A549 (cell line): Measurements from ENCODE around the gene TEX264.

Experiments
- BHLHE40 ChIP-seq: IDR thresholded peaks from 2 replicates; pipeline ENCODE4 v1.6.1; 2012; ENCODE audit warnings: low read depth, low read length, inconsistent platforms
- CHD4 ChIP-seq: fragments of 200-600 bp; sonication (generic); IDR thresholded peaks from 2 replicates; pipeline ENCODE4 v1.6.1; 2016; ENCODE audit warnings: antibody characterized with exemption, mild to moderate bottlenecking, borderline replicate concordance
- CTCF ChIP-seq: fragments of >200 bp; sonication (Bioruptor Twin); formaldehyde crosslinking; IDR thresholded peaks from 3 replicates; pipeline ENCODE4 v1.5.1; 2016
- HMGXB4 ChIP-seq: fragments of 250-450 bp; sonication (Bioruptor Pico); IDR thresholded peaks from 2 replicates; pipeline ENCODE4 v1.5.0; 2021; ENCODE audit warnings: mild to moderate bottlenecking, moderate library complexity, borderline replicate concordance
- JUN ChIP-seq, 2 experiments: fragments of >200 bp; sonication (Bioruptor Twin); formaldehyde crosslinking; IDR thresholded peaks; 2 replicates in 1 of 2; 3 replicates in 1 of 2; pipeline ENCODE4 v1.6.1; 2016 to 2017
- JUNB ChIP-seq: fragments of >200 bp; sonication (Bioruptor Twin); formaldehyde crosslinking; IDR thresholded peaks from 2 replicates; pipeline ENCODE4 v1.6.1; 2016
- MAFK ChIP-seq: fragments of 450-650 bp; IDR thresholded peaks from 2 replicates; pipeline ENCODE4 v1.6.1; 2014; ENCODE audit not compliant: partially characterized antibody
- MAX ChIP-seq: IDR thresholded peaks from 2 replicates; pipeline ENCODE4 v1.6.1; 2012
- POLR2A ChIP-seq: IDR thresholded peaks from 2 replicates; pipeline ENCODE4 v1.6.1; 2012; ENCODE audit warnings: mild to moderate bottlenecking, low read length
- POLR2AphosphoS2 ChIP-seq: conservative IDR thresholded peaks from 2 replicates; pipeline ENCODE4 v1.6.1; 2012; ENCODE audit warnings: low read length, improper control_type of control experiment, inconsistent platforms
- RAD21 ChIP-seq, 2 experiments: fragments of >200 bp in 1 of 2; sonication (Bioruptor Twin) in 1 of 2; formaldehyde crosslinking in 1 of 2; IDR thresholded peaks in 1 of 2; conservative IDR thresholded peaks in 1 of 2; 2 replicates in 1 of 2; 3 replicates in 1 of 2; pipeline ENCODE4 v1.6.1; 2012 to 2018; ENCODE audit warnings: inconsistent platforms in 1 of 2
- REST ChIP-seq: fragments of 200-600 bp; sonication (generic); IDR thresholded peaks from 2 replicates; pipeline ENCODE4 v1.6.1; 2016; ENCODE audit warnings: antibody characterized with exemption, mild to moderate bottlenecking, moderate library complexity

- TF ChIP-seq CTCF (no peak), CHD4 (no peak), RAD21 (conservative IDR thresholded peaks at IDR 0.05 in 1 of 2, IDR thresholded peaks at IDR 0.05 in 1 of 2) (no peak), HMGXB4 (CRISPR knock-in tag) (no peak), POLR2AphosphoS2 (no peak), BHLHE40 (no peak), REST (no peak), POLR2A (no peak), JUN (IDR thresholded peaks at IDR 0.05) (no peak), MAFK (no peak), JUNB (no peak), MAX (no peak)
Measured at GRCh38 chr3:51683566-51683965, 12.5 kb downstream of the TEX264 start.
